Stomach (tissue), 4 donors: ENCODE data around the gene TBC1D20.

Source experiments
- EP300 ChIP-seq: sonication (generic); formaldehyde crosslinking; IDR thresholded peaks from one replicate; pipeline ENCODE4 v1.6.1; 2017; ENCODE audit warnings: antibody characterized with exemption
- POLR2A ChIP-seq, 4 donors: fragments of 450-650 bp; IDR thresholded peaks; one replicate each; pipeline ENCODE4 v1.6.1; 2016; ENCODE audit warnings: antibody characterized with exemption in 4 of 4, control low read depth in 2 of 4, mild to moderate bottlenecking in 1 of 4, moderate library complexity in 1 of 4
- POLR2AphosphoS5 ChIP-seq, 3 donors: sonication (generic); formaldehyde crosslinking; IDR thresholded peaks; one replicate each; pipeline ENCODE4 v1.6.1; 2016; ENCODE audit warnings: antibody characterized with exemption in 3 of 3
- TF ChIP-seq, protein P1 (sequence below), 7 experiments: fragments of 450-650 bp in 4 of 7; fragments of 200-600 bp in 3 of 7; sonication (generic) in 3 of 7; IDR thresholded peaks; one replicate each; pipeline ENCODE4 v1.5.1; 2016 to 2019; ENCODE audit warnings: antibody characterized with exemption in 7 of 7, control low read depth in 2 of 7, mild to moderate bottlenecking in 1 of 7

DNA sequence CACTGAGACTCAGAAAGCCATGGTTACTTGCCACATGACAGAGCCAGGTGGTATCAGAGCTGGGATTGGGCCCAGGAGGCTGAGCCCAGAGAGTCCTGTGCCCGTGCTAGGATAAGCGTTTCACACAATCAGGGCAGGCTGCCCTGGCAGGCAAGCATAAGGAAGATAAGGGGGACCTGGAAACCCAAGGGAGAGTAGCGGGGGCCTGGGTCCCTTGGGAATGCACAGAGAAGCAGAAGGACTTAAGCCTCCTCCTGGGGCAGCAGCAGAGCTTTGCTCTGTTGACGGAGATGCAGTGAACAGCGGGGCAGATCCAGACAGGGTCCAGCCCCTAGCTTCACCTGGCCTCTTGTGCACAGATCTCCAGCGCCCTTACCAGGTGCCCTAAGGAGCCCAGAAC is 73.1 kb downstream of the TBC1D20 start:
- TF ChIP-seq EP300 (no peak), POLR2A (IDR thresholded peaks at IDR 0.05) (no peak), POLR2AphosphoS5 (IDR thresholded peaks at IDR 0.05) (no peak)
- TF ChIP-seq, protein P1, sequence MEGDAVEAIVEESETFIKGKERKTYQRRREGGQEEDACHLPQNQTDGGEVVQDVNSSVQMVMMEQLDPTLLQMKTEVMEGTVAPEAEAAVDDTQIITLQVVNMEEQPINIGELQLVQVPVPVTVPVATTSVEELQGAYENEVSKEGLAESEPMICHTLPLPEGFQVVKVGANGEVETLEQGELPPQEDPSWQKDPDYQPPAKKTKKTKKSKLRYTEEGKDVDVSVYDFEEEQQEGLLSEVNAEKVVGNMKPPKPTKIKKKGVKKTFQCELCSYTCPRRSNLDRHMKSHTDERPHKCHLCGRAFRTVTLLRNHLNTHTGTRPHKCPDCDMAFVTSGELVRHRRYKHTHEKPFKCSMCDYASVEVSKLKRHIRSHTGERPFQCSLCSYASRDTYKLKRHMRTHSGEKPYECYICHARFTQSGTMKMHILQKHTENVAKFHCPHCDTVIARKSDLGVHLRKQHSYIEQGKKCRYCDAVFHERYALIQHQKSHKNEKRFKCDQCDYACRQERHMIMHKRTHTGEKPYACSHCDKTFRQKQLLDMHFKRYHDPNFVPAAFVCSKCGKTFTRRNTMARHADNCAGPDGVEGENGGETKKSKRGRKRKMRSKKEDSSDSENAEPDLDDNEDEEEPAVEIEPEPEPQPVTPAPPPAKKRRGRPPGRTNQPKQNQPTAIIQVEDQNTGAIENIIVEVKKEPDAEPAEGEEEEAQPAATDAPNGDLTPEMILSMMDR (IDR thresholded peaks at IDR 0.05), result no peak
